HG03520 (cell line): Measurements from ENCODE around the gene MT3.

ENCODE experiments used
- ATAC-seq: cut with Tn5 transposase; IDR thresholded peaks from one replicate; pipeline ENCODE4 v1.9.1; 2021; ENCODE audit warnings: mild to moderate bottlenecking, moderate library complexity; ENCODE audit not compliant: unreplicated experiment

MT3 gene

DNA sequence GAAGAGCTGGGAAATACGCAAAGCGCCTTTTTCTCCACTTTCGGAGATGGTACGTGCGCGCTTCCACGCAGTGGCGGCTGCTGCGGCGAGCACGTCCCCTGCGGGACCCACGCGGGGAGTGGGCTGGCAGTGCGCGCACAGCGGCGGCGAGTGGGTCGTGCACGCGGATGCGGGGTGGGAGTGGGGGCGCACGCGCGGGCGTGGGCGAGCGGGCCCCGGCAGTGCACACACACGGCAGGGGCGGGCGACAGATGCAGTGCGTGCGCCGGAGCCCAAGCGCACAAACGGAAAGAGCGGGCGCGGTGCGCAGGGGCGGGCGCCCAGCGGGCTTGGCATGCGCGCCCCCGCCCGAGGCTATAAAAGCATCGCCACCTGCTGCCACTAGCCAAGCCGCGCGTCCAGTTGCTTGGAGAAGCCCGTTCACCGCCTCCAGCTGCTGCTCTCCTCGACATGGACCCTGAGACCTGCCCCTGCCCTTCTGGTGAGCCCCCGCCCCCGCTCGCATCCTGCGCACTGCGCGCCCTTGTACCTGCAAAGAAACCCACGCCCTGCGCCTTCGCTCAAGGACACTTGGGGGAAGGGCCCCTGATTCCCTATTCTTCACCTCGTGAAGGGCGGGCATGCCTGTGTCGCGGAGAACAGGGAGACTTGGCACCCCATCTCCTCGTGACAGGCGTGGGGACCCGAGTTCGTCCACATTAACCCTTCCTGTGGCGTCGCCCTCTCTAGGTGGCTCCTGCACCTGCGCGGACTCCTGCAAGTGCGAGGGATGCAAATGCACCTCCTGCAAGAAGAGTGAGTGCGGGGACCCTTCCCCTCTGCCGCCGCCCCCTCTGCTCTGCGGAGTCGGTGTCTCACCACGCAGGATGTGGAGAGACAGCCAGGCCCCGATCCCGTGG is at the start of gene MT3:
Gene MT3, plus strand, starts transcription at position 388 of the 899 bp plus-strand sequence. Its CDS starts 63 bp downstream, at position 451.
- no peak for ATAC-seq

DNA sequence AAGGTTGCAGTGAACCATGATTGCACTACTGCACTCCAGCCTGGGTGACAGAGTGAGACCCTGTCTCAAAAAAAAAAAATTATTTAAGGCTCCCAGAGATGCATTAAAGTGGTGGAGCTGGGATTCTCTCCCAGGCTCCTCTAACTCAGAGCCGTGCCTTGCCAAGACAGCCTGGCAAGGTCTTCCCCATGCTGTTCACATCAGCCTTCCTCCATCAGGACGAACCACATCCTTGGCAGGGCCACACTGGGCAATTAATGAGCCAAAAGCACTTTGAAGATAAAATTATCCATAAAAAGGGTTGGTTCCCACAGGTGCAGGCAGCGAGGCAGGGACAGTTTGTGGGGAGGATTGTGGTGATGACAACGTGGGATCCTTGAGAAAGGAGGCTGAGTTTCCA is 49.7 kb upstream of the MT3 start:
- no peak for ATAC-seq

DNA sequence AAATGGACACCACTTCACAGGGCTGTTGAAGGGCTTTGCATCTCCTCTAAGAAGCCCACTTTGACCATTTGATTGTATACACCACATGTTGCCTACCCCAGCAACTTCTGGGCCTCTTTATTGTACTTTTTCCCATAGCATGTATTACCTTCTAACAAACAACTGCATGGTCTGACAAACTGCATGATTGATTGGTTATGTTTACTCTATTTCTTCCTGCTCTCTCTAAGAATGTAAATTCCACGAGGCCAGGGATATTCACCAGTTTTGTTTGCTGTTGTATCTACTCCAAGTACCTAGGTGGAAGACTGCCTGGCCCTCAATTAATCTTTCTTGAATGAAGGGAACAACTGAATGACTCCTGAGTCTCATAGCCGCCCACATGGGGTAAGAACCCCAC is 47.3 kb upstream of the MT3 start:
- no peak for ATAC-seq

DNA sequence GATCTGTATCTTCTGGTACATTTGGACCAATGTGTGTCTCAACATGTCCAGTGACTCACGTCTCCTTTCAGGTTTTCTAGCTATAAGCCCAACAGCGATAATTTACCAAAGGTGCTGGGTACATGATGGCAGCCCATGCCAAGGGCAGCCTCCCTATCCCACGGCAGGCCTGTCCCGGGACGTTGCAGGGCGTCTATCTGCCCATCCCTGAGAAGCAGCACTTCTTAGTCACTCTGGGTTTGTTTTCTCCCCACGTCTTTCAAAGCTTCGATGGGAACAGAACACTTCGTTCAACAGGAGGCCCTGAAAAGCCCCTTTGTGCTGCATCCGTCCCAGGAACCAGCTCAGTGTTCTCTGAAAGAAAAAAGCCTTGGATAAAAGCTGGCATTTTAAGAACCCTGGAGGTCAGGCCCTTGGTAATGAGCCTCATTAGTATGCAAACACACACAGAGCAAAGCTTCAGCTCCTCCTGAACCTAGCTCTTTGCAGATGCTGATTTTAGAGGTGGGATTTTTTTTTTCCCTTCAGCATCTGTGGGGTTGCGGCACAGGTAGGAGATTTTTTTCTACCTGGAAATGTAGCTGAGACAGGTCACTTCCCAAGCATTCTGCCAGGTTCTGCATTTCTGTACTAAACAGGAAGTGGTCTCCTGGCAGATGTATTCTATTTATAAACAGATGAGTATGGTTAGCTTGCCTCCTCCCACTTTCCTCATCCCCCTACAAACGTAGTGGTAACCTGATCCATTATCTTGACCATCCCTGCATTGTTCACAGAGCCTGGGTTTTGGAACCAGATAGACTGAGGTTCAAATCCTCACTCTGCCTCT is 42.0 kb upstream of the MT3 start:
- no peak for ATAC-seq

DNA sequence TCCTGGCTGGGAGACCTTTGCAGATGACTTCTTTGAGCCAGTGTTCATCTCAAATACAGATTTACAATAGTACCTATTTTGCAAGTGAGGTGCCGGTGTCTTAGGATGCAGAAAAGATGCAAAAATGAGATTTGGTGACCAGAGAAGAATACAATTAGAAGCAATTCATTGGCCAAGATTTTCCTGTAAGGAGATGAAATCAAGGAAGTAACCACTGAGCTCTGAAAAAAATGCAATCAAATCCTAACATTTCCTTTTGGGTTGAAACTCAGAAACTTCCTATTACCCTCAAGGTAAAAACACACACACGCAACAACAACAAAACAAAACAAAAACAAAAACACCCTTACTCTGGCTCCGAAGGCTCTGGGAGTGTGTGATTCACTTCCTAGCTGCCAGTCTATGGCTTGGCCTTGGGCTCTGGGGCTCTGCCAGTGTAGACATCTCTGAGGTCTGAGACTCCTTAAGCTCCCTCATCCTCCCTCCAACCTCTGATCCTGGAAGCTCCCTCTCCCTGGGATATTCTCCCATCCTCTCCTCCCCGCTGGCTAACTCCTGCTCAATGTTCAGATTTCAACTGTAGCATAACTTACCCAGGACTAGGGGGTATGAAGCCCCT is 41.3 kb upstream of the MT3 start:
- ATAC-seq, result no peak

DNA sequence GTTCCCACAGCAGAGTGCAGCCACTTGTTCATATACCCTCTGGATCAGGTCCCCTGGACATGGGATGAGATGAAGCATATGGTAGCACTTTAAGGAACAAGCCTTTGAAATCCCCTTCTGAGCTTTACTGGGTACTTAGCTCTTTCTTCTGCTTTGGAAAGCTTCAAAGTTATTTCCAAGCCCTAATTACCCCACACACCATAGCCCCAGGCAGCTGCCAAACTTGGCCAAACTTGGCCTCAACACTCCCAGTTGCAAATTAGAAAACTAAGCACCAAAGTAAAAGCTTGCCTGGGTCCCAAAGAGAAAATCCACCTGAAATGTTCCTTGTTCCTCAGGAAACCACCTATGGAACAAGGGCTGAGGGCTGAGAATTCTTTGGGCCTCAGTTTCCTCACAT is 40.2 kb upstream of the MT3 start:
- ATAC-seq, result no peak

DNA sequence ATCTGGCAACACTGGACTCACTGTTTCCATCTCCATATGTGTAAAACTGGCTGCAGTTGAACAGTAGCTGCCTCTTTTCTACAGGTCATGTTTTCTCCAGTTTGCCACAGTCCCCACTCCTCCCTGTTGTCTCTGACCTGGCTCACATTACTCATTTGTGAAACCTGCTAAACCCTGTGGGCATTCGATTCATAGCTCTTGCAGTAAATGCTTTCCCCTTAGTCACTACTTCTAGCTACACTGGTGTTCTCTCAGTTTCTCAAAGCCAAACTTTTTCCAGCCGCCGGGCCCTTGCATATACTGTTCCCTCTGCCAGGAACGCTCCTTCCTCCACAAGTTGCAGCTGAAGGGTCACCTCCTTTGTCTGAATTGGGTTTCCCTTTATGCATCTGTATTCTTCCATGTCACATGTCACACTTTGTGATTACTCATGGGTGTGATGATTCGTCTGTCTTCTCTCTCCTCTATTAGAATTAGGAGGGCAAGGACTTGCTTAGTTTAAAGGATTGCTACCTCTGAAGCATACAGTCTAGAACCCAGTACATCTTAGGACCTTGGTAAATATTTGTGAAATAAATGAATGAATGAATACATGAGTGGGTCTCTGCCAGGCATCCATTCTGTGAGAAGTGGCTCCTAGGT is 39.5 kb upstream of the MT3 start:
- ATAC-seq, result no peak

DNA sequence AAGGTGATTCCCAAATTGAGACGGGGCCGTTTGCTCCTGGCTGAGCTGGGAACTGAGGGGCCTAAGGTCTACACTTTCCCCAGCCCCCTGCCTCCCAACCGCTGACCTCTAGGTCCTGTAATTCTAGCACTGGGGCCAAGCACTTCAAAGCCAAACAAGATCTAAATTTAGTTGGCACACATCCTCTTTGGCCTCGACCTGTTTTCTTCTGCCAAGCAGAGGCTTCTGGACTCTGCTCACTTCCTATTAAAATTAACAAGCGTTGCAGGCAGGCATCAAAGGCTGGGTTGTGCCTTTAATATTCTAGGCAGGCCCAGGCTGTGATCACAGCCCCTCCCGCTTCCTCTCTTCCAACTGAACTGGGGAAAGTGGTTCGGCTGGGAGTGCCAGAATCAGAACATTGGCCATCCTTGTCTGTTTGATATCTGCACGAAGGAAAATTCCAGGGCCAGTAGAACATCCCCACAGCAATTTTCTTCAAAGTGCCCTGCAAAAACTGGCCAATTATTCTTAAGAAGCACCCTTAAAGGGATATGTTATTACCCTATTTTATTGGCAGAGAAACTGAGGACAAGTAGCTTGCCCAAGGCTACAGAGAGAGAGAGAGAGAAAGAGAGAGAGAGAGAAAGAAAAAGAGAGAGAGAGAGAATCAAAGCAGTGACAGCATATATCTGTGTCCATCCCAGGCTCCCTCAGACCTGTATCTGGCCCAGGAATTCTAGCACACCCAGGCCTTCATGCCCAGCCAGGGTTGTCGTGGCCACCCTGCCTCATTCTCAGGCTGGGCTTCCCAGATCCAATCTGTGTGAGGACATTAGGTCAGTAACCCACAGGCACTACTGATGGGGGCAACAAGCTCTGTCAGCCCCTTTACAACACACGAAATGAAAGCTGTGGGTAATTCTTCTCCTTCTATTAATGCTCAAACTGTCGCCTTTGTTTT is 37.3 kb upstream of the MT3 start:
- no peak for ATAC-seq

DNA sequence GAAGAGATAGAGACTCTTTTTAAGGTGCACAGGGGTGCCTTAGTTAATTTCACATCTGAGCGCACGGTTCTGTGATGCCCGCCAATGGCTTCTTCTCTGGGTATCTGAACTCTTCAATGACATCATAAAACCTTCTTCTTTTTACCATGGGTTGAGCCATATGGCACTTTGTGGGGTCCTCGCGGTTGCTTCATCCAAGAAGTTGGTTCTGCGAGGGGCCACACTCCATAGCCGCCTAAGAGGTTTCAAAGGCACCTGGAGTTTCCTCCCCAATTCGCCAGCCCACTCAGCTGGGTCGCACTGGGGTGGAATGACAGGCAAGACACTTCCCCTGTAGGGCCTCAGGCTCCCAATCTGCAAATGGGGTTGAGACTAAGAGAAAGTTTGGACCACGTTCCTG is 34.9 kb upstream of the MT3 start:
- no peak for ATAC-seq

DNA sequence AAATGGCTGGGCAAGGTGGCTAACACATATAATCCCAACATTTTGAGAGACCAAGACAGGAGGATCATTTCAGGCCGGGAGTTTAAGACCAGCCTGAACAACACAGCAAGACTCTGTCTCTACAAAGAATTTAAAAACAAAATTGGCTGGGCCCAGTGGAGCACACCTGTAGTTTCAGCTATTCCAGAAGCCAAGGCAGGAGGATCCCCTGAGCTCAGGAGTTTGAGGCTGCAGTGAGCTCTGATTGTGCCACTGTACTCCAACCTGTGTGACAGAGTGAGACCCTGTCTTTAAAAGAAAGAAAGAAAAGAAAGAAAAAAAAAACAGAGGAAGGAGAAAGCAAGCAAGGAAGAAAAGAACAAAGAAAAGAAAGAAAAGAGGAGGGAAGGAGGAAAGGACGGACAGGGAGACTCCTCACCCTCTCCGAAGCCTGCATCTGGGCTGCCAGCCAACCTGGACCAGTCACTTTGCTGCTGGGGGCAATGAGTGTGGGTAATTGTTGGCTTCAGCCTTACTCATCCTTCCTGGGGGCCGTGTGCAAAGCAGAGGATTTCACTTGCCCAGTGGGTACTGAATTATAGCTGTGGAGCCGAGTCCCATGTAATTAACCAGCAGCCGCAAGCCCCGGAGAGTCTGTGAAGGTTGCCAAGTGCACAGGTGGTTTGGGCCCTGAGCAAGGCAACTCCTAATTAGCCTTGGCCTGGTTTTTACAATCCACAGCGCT is 31.1 kb upstream of the MT3 start:
- ATAC-seq, result no peak

DNA sequence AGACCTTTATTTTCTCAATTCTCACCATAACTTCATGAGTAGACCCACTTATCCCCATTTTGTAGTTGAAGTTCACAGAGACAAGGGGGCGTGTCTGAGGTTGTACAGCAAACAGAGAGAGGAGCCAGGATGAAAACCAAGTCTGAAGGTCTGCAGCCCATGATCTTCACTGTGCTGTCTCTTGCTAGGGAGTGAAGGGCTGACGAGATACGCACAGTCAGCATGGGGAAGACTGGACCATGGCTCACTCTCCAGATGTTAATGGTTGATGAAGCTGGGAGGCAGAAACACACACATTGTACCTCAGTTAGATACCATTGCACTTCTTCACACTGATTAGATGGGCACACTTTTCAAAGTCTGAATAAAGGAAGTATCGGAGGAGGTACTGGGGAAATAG is 30.2 kb upstream of the MT3 start:
- ATAC-seq, result no peak

DNA sequence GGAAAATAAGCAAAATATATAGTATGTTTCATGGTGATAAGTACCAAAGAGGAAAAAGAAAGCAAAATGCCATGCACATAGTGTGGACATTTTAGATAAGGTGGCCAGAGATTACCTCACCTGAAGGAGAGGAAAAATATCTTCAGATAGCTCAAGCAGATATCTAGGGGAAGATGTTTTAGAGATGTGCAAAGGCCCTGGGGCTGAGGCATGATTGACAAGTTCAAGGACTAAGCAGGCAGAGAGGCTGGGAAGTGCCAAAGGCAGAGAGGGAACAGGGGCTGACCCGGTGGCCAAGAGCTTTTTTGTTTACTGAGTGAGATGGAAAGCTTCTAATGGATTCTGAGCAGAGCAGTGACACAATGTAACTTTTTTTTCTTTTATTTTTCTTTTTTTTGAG is 28.9 kb upstream of the MT3 start:
- no peak for ATAC-seq

DNA sequence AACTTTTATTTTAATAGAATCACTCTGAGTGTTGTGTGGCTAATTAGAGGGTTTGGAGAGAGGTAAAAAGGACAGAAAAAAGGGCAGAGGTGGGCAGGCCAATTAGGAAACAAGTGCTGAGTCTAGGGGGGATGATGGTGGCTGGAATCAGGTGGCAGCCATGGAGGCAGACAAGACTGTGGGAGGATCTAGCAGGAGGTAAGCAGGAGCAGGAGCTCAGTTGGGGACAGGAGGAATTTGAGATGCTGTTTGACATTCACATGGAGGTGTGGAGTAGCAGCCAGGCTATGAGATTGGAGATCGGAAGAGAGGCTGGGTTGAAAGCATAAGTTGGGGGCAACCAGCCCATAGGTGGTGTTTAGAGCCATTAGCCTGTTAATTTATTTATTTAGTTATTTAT is 28.2 kb upstream of the MT3 start:
- no peak for ATAC-seq

DNA sequence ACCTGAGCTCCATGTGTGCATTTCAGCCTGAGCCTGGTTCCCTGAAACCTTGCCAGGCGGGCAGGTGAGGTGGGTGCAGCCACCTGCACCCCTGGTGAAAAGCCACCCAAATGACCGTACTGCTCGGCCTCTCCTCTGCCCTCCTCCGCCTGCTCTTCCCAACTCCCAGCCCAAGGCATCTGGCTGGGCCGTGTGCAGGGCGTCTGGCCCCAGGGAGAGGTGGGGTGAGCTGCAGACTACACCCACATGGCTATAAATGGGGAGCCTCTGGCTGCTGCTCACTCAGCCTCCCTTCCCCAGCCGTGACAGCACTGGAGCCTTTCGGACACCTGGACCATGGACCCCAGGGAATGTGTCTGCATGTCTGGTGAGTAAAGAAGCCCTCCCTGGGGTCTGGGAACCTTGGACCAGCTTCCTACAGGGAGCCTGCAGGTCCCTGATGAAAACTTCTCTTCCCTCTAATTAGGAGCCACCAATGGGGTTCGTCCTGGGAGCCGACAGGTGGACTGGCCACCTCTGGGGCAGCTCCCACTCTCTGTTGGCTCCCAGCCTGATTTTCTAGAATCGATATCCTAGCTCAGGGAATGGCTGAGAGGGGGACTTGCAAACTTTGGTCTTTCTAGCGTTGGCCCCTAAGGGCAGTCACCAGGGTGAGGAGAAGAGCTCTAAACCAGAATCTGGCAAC is 24.4 kb upstream of the MT3 start, which contains the start of gene MT4:
Gene MT4, plus strand, starts transcription at position 281 of the 685 bp plus-strand sequence. Its CDS starts 56 bp downstream, at position 337.
- ATAC-seq, result no peak

DNA sequence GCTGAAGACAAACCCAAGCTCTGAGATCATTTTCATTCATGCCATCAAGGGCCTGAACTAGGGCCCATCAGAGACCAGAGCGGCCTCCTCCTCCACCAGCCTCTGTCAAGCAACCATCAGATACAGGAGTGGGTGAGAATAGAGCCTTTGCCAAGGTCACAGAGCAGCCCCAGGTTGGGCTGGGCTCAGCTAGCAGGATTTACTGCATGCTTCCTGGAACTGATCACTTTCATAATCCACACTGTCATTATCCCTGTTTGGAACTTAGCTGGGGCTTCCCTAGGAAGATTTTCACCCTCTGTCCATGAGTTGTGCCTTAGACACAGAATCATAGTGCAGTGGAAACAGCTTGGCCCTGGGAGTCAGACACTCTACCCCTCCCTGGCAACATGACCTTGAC is 19.4 kb upstream of the MT3 start:
- ATAC-seq, result no peak

DNA sequence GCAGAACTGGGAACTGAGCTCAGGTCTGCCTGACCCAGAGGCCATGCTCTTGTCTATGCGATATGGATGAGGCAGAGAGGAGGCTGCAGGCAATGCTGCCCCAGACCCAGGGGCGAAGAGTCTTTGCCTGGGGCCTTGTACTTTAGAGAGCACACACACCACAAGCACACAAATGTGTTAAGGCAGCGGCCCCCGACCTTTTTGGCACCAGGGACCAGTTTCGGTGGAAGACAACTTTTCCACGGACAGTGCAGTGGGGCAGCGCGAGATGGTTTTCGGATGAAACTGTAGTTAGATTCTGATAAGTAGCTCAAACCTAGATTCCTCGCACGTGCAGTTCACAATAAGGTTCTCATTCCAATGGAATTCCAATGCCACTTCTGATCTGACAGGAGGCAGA is 17.8 kb upstream of the MT3 start:
- no peak for ATAC-seq

DNA sequence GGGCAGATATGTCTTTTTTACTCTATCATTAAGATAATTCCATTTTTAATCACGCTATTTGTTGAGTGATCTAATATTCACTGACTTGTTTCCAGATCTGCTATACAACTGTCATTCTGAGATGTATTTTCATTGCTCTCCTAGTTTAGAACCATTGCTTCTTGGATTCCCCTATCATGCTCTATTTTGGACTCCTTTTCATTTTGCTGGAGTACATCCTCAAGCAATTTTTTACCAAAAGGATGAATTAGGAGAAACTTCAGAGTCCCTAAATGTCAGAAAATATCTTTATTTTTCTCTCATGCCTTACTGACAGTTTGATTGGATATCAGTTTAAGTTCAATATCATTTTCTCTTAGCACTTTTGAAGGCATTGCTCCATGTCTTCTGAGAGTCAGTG is 14.7 kb upstream of the MT3 start:
- ATAC-seq, result no peak

DNA sequence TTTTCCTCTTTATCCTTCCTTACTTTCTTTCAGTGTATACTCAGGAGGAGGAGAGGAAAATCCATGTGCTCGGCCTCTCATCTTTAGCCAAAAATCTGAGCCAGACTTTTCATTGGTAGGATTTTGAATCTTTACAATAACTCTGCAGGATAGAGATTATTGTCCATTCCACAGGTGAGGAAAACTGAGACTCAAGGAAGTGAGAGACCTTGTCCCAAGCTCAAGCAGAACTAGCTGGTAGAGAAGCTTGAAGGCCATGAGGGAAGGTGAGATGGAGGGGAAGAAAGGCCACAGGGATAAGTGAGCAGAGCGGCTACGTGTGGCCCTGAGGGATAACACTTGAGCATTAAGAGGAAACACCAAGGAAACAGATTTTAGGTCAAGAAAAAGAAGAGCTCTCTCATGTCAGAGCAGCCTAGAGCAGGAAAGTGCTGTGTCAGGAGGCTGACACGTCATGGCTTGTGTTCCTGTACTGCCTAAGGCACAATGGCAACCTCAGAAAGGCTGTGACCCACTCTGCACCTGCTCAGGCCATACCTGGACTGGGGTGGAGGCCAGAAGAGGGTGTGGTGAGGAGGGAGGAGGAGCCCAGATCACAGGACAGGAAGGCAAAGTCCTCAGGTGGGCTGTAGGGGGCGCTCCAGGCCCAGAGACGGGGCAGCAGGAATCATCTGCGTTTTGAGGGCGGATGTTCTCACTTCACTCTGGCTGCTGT is 12.6 kb upstream of the MT3 start:
- ATAC-seq, result no peak
